Karpas-422 (cell line): Measurements from ENCODE around the gene DOCK2. TPM values are rescaled to one million over a fixed set of nuclear protein-coding genes. Genes with fewer than 3 reads are reported as not detected.
A peak's percentile ranks its signal among the peaks of the same experiment; 100 is the strongest.

Experiments
- DNase-seq: peaks from one replicate; pipeline ENCODE4 v3.0.0-alpha.2; 2015
- H2AFZ ChIP-seq: fragments of 200-600 bp; sonication (generic); 2 replicates; pipeline ENCODE4 v1.6.1; 2014; ENCODE audit warnings: antibody characterized with exemption, low read length, mixed read lengths
- H3K27ac ChIP-seq: fragments of 200-600 bp; sonication (generic); 2 replicates; pipeline ENCODE4 v1.5.1; 2014; ENCODE audit warnings: mild to moderate bottlenecking, low read length, moderate library complexity
- H3K27me3 ChIP-seq: fragments of 200-600 bp; sonication (generic); 2 replicates; pipeline ENCODE4 v1.6.1; 2014; ENCODE audit warnings: low read length, mixed read lengths
- H3K36me3 ChIP-seq: fragments of 200-600 bp; sonication (generic); 2 replicates; pipeline ENCODE4 v1.6.1; 2014; ENCODE audit warnings: low read length, mixed read lengths; ENCODE audit not compliant: insufficient read depth
- H3K4me1 ChIP-seq: fragments of 200-600 bp; sonication (generic); 2 replicates; pipeline ENCODE4 v1.6.1; 2014; ENCODE audit warnings: mild to moderate bottlenecking, low read length, mixed read lengths
- H3K4me2 ChIP-seq: fragments of 200-600 bp; sonication (generic); 2 replicates; pipeline ENCODE4 v1.6.1; 2014; ENCODE audit warnings: low read length, low read depth, mild to moderate bottlenecking; ENCODE audit not compliant: poor library complexity, severe bottlenecking
- H3K4me3 ChIP-seq: fragments of 200-600 bp; sonication (generic); 2 replicates; pipeline ENCODE4 v1.5.1; 2014; ENCODE audit warnings: mild to moderate bottlenecking, antibody characterized with exemption, low read length, mixed read lengths
- H3K79me2 ChIP-seq: fragments of 200-600 bp; sonication (generic); 2 replicates; pipeline ENCODE4 v1.6.1; 2014; ENCODE audit warnings: mild to moderate bottlenecking, low read length, mixed read lengths
- H3K9ac ChIP-seq: fragments of 200-600 bp; sonication (generic); 2 replicates; pipeline ENCODE4 v1.6.0; 2014; ENCODE audit warnings: low read length
- H3K9me2 ChIP-seq: fragments of 200-600 bp; sonication (generic), shearing (Covaris generic); replicated peaks from 2 replicates; pipeline ENCODE4 v1.6.0; 2014; ENCODE audit warnings: mild to moderate bottlenecking, low read length, moderate library complexity; ENCODE audit not compliant: insufficient read depth
- H3K9me3 ChIP-seq: fragments of 300-700, 200-600 bp; sonication (generic); 2 replicates; pipeline ENCODE4 v1.6.1; 2014; ENCODE audit warnings: low read length, mixed read lengths
- H4K20me1 ChIP-seq: fragments of 200-600 bp; sonication (generic); 2 replicates; pipeline ENCODE4 v1.6.1; 2014; ENCODE audit warnings: mild to moderate bottlenecking, antibody characterized with exemption, low read length, low read depth; ENCODE audit not compliant: insufficient read depth
- total RNA-seq: library from RNA; depleted of rRNA; stranded (reverse); fragments of >200 nt; shearing (Covaris generic); gene quantifications from 2 replicates; pipeline ENCODE4 v1.2.3, GENCODE V29; 2014; ENCODE audit warnings: low replicate concordance

The DOCK2 gene
- total RNA-seq, 1 experiment from 2014 or later, result 255 TPM

GRCh38 chr5:169732841-169733240 lies 95.8 kb downstream of the DOCK2 start:
- H4K20me1 ChIP-seq, result no peaks in the 10 kb centered on the region
- no peak overlapping the region for H3K9ac ChIP-seq
- H3K36me3 ChIP-seq, result peaks cover 55% of the 10 kb centered on the region
- H3K4me2 ChIP-seq, result no peak overlapping the region
- H3K4me1 ChIP-seq, result no peaks in the 10 kb centered on the region
- no peaks in the 10 kb centered on the region; the same call in 1 of the 2 replicates for H3K9me2 ChIP-seq
- H3K79me2 ChIP-seq, result peaks cover 85% of the 10 kb centered on the region
- DNase-seq, result no peak
- no peaks in the 10 kb centered on the region for H3K9me3 ChIP-seq
- no peak overlapping the region for H3K27ac ChIP-seq
- no peak overlapping the region for H3K4me3 ChIP-seq
- H3K27me3 ChIP-seq, result no peaks in the 10 kb centered on the region
- no peak overlapping the region for H2AFZ ChIP-seq

DNA sequence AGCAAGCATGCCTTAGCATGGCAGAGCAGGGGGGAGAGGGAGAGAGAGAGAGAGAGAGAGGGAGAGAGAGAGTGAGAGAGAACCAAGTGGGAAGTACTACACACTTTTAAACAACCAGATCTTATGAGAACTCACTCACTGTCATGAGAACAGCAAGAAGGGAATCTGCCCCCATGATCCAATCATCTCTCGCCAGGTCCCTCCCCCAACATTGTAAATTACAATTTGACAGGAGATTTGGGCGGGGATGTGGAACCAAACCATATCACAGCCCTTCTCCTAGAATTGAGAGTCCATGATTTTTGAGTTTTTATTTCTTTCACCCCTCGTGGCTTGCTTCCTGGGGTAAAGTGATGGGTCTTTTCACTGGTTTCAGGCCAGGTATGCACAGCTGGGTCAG lies 98.8 kb downstream of the DOCK2 start:
- Histone ChIP-seq H3K9me2 (no peaks in the 10 kb centered on the region; the same call in 1 of the 2 replicates), H3K4me3 (no peak overlapping the region), H3K9ac (no peak overlapping the region), H3K4me2 (no peak overlapping the region), H4K20me1 (no peaks in the 10 kb centered on the region), H3K36me3 (peaks cover 44% of the 10 kb centered on the region), H3K9me3 (no peaks in the 10 kb centered on the region), H3K27ac (no peak overlapping the region), H3K79me2 (peaks cover 89% of the 10 kb centered on the region), H2AFZ (no peak overlapping the region), H3K4me1 (no peaks in the 10 kb centered on the region), H3K27me3 (no peaks in the 10 kb centered on the region)
- no peak for DNase-seq

GRCh38 chr5:169736653-169737052 lies 99.6 kb downstream of the DOCK2 start:
- H3K36me3 ChIP-seq, result peaks cover 44% of the 10 kb centered on the region
- no peak overlapping the region for H3K4me2 ChIP-seq
- no peaks in the 10 kb centered on the region for H3K27me3 ChIP-seq
- H2AFZ ChIP-seq, result no peak overlapping the region
- H3K4me3 ChIP-seq, result no peak overlapping the region
- peaks cover 91% of the 10 kb centered on the region for H3K79me2 ChIP-seq
- H3K4me1 ChIP-seq, result no peaks in the 10 kb centered on the region
- no peak overlapping the region for H3K27ac ChIP-seq
- H3K9ac ChIP-seq, result no peak overlapping the region
- DNase-seq, result no peak
- no peaks in the 10 kb centered on the region for H3K9me3 ChIP-seq
- no peaks in the 10 kb centered on the region for H4K20me1 ChIP-seq
- no peaks in the 10 kb centered on the region; the same call in 1 of the 2 replicates for H3K9me2 ChIP-seq

- peaks cover 72% of the 10 kb centered on the region for H3K79me2 ChIP-seq
- H3K9me3 ChIP-seq, result no peaks in the 10 kb centered on the region
- no peak overlapping the region for H3K9ac ChIP-seq
- DNase-seq, result no peak
- peaks cover 23% of the 10 kb centered on the region for H3K36me3 ChIP-seq
- H3K4me3 ChIP-seq, result no peak overlapping the region
- H3K4me1 ChIP-seq, result no peaks in the 10 kb centered on the region
- H2AFZ ChIP-seq, result no peak overlapping the region
- H3K27me3 ChIP-seq, result no peaks in the 10 kb centered on the region
- no peak overlapping the region for H3K27ac ChIP-seq
- H3K9me2 ChIP-seq, result no peaks in the 10 kb centered on the region; the same call in 1 of the 2 replicates
- no peak overlapping the region for H3K4me2 ChIP-seq
- no peaks in the 10 kb centered on the region for H4K20me1 ChIP-seq
Observed at GRCh38 chr5:169740435-169740834, 103.4 kb downstream of the DOCK2 start.

DNA sequence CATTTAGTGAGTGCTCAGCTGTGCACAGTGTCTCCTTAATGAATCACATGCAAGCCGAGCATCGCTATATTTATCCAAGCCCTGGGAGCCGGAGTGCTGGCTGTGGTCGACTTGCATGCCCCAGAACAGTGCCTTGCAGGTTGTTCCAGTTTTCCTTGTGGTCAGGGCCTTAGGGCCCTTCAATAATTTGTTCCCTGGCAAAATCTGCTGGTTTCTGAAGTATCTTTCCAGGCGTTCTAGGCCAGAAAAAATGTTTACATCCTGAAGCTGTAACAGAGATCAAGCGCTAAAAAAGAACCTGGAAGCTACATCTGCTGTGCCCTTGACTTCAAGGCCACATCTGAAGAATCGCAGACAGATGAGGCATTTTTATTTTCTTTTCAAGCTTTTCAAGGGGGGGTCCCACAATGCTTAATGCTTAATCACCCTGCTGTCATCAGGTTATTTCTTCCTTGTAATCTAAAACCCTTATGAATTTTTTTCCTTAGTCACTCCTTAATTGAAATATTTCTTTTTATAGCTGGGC lies 105.8 kb downstream of the DOCK2 start:
- Histone ChIP-seq H3K4me2 (no peak overlapping the region), H2AFZ (no peak overlapping the region), H3K9ac (no peak overlapping the region), H3K27me3 (no peaks in the 10 kb centered on the region), H3K27ac (no peak overlapping the region), H3K9me3 (no peaks in the 10 kb centered on the region), H4K20me1 (no peaks in the 10 kb centered on the region), H3K79me2 (peaks cover 48% of the 10 kb centered on the region), H3K9me2 (no peaks in the 10 kb centered on the region), H3K4me1 (peaks cover 11% of the 10 kb centered on the region), H3K36me3 (peaks cover 32% of the 10 kb centered on the region), H3K4me3 (no peak overlapping the region)
- no peak for DNase-seq

DNA sequence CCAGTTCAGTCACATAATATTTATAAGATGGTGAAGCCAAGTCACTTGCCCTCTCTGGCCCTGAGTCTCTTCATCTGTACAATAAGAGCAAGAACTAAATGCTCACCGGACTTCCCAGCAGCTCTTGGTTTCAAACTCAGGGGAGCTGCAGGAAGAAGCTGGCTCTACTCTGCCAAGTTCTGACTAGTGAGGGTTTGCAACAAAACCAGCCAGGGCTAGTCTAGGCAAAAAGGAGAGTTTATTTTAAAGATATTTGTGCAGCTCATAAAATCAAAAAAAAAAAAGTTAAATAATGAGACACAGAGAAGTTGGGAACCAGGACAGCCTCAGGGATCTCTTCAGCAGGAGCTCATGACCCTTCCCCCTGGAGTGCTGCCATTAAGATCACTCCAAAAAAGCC lies 107.3 kb downstream of the DOCK2 start:
- H3K4me3 ChIP-seq, result no peak overlapping the region
- peaks cover 26% of the 10 kb centered on the region for H3K4me1 ChIP-seq
- no peak overlapping the region for H3K9ac ChIP-seq
- H3K27ac ChIP-seq, result no peak overlapping the region
- DNase-seq, result no peak
- no peaks in the 10 kb centered on the region for H3K27me3 ChIP-seq
- H4K20me1 ChIP-seq, result no peaks in the 10 kb centered on the region
- no peaks in the 10 kb centered on the region for H3K9me3 ChIP-seq
- no peaks in the 10 kb centered on the region for H3K9me2 ChIP-seq
- H3K36me3 ChIP-seq, result peaks cover 38% of the 10 kb centered on the region
- no peak overlapping the region for H2AFZ ChIP-seq
- peaks cover 34% of the 10 kb centered on the region for H3K79me2 ChIP-seq
- no peak overlapping the region for H3K4me2 ChIP-seq

DNA sequence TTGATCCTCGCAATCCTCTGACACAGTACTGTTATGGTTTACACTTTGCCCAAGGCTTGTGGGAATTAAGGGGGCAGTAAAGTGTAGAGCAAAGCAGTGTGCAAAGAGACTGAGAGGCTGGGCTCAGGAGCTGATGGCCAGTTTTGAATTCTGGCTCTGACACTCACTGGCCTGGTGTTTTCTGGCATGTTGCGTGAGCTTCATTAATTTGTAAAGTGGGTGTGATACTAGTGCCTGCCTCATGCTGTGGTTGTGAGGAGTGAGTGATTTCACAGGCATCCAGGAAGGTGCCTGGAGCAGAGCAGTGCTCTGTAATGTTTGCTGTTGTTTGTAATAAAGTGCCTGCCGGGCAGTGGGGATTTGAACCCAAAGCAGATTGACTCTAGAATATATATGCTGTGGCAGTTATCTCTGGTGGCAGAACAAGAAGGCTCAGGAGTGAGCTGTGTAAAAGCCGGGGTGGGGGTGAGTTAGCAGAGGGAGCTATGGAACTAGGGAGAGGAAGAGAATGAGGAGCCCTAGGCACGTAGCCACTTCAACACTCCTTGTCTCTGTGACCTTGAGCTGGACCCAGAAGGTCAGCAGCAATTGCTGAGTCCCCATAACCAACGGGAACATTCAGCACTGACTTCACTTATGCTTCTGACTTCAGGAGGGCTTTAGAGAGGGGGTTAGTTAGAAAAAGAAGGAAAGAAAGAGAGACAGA lies 108.5 kb downstream of the DOCK2 start:
- Histone ChIP-seq H3K4me2 (no peak overlapping the region), H4K20me1 (no peaks in the 10 kb centered on the region), H3K27ac (peak overlapping the region; percentile 40; the same call in 1 of the 2 replicates), H3K4me1 (peaks cover 38% of the 10 kb centered on the region), H2AFZ (no peak overlapping the region), H3K9ac (no peak overlapping the region), H3K79me2 (peaks cover 22% of the 10 kb centered on the region), H3K4me3 (no peak overlapping the region), H3K36me3 (peaks cover 44% of the 10 kb centered on the region), H3K9me3 (no peaks in the 10 kb centered on the region), H3K9me2 (no peaks in the 10 kb centered on the region), H3K27me3 (no peaks in the 10 kb centered on the region)
- no peak for DNase-seq

DNA sequence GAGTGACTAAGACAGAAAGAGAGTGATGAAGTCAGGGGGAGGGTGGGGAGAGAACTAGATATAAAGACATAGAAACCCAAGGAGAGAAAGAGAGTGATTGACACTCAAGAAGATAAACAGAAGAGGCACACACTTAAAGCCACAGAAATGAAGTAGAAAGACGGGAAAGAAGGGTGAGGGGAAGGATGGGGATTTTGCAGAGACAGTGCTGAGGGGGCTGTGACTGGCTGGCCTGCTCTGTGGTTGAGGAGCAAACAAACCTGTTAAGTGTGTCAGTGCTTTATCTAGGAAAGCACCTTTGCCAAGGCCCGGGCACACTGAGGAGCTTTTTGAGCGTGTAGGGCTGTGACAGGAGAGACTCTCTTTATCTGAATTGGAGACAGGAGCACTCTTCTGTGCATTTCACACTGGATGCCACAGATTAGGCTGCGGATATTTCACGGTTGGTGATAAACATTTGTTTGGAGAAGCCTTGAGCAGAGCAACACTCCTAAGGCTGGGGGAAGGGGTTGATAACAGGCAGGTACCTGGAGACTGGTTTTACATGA lies 109.1 kb downstream of the DOCK2 start:
- Histone ChIP-seq H4K20me1 (no peaks in the 10 kb centered on the region), H3K9me3 (no peaks in the 10 kb centered on the region), H3K4me2 (no peak overlapping the region), H2AFZ (no peak overlapping the region), H3K27ac (peak overlapping the region; percentile 40; the same call in 1 of the 2 replicates), H3K36me3 (peaks cover 44% of the 10 kb centered on the region), H3K9ac (no peak overlapping the region), H3K4me1 (peaks cover 41% of the 10 kb centered on the region), H3K9me2 (no peaks in the 10 kb centered on the region), H3K27me3 (no peaks in the 10 kb centered on the region), H3K79me2 (peaks cover 16% of the 10 kb centered on the region), H3K4me3 (no peak overlapping the region)
- DNase-seq, result no peak
